Astrocyte (in vitro differentiated cells and primary cell): ENCODE data around the gene NTN3. TPM values are rescaled to one million over a fixed set of nuclear protein-coding genes. Genes with fewer than 3 reads are reported as not detected.

Experiments used
- DNase-seq: peaks from one replicate; pipeline ENCODE4 v3.0.0-alpha.2; 2010; ENCODE audit warnings: low read depth
- FAIRE-seq: peaks from 2 replicates; lab custom pipeline; 2011; peaks lifted over from hg19 to GRCh38; lab: Jason Lieb, UNC
- H2AFZ ChIP-seq: 2 replicates; pipeline ENCODE4 v1.6.0; 2012; ENCODE audit warnings: low read depth, low read length, inconsistent platforms
- H3K27ac ChIP-seq: 2 replicates; pipeline ENCODE4 v1.5.1; 2011; ENCODE audit warnings: low read depth, low read length, inconsistent platforms
- H3K27me3 ChIP-seq: 2 replicates; pipeline ENCODE4 v1.6.0; 2011; ENCODE audit warnings: low read length, inconsistent platforms; ENCODE audit not compliant: insufficient read depth
- H3K36me3 ChIP-seq: 2 replicates; pipeline ENCODE4 v1.5.1; 2011; ENCODE audit warnings: low read length, inconsistent platforms; ENCODE audit not compliant: insufficient read depth
- H3K4me1 ChIP-seq: 2 replicates; pipeline ENCODE4 v1.5.1; 2011; ENCODE audit warnings: low read length, inconsistent platforms; ENCODE audit not compliant: insufficient read depth
- H3K4me2 ChIP-seq: 2 replicates; pipeline ENCODE4 v1.6.0; 2012; ENCODE audit warnings: low read length, inconsistent platforms
- H3K4me3 ChIP-seq: 2 replicates; pipeline ENCODE4 v1.5.1; 2011; ENCODE audit warnings: low read depth, mild to moderate bottlenecking, low read length, inconsistent platforms; ENCODE audit not compliant: insufficient read depth
- H3K79me2 ChIP-seq: 2 replicates; pipeline ENCODE4 v1.6.0; 2012; ENCODE audit warnings: mild to moderate bottlenecking, low read length, inconsistent platforms; ENCODE audit not compliant: insufficient read depth
- H3K9ac ChIP-seq: 2 replicates; pipeline ENCODE4 v1.6.0; 2012; ENCODE audit warnings: mild to moderate bottlenecking, low read length, inconsistent platforms
- H3K9me3 ChIP-seq: 2 replicates; pipeline ENCODE4 v1.5.1; 2012; ENCODE audit warnings: low read depth, mild to moderate bottlenecking, low read length, inconsistent platforms; ENCODE audit not compliant: insufficient read depth
- H4K20me1 ChIP-seq: 2 replicates; pipeline ENCODE4 v1.6.0; 2012; ENCODE audit warnings: low read length, inconsistent platforms; ENCODE audit not compliant: insufficient read depth
- H3K27ac Mint-ChIP-seq: one replicate; pipeline ENCODE4 v1.8.0; 2021; ENCODE audit warnings: mild to moderate bottlenecking, mixed read lengths; ENCODE audit not compliant: unreplicated experiment
- H3K27me3 Mint-ChIP-seq: one replicate; pipeline ENCODE4 v1.8.0; 2021; ENCODE audit warnings: low read depth, mixed read lengths; ENCODE audit not compliant: unreplicated experiment
- H3K36me3 Mint-ChIP-seq: one replicate; pipeline ENCODE4 v1.8.0; 2021; ENCODE audit warnings: low read depth, mixed read lengths; ENCODE audit not compliant: unreplicated experiment
- H3K4me1 Mint-ChIP-seq: one replicate; pipeline ENCODE4 v1.8.0; 2021; ENCODE audit warnings: low read depth, mixed read lengths; ENCODE audit not compliant: unreplicated experiment
- H3K4me3 Mint-ChIP-seq: one replicate; pipeline ENCODE4 v1.8.0; 2021; ENCODE audit warnings: mild to moderate bottlenecking, moderate library complexity, mixed read lengths; ENCODE audit not compliant: unreplicated experiment
- H3K9me3 Mint-ChIP-seq: one replicate; pipeline ENCODE4 v1.8.0; 2021; ENCODE audit warnings: mild to moderate bottlenecking, mixed read lengths; ENCODE audit not compliant: unreplicated experiment
- EZH2 ChIP-seq: IDR thresholded peaks from 2 replicates; pipeline ENCODE4 v1.6.1; 2012; ENCODE audit warnings: mild to moderate bottlenecking, low read length, inconsistent platforms; ENCODE audit not compliant: insufficient read depth
- total RNA-seq: library from RNA; stranded (reverse); gene quantifications from 2 replicates; pipeline ENCODE4 v1.2.1, GENCODE V29; 2021
- TF ChIP-seq, protein P1 (sequence below): IDR thresholded peaks from 2 replicates; pipeline ENCODE4 v1.5.1; 2011; ENCODE audit warnings: low read depth, mild to moderate bottlenecking, inconsistent platforms, low read length, moderate library complexity; ENCODE audit not compliant: insufficient read depth

NTN3 gene
- total RNA-seq, 1 donor from 2014 or later: 1.1 TPM

- Histone ChIP-seq H3K4me2 (peak overlapping the region; percentile 1), H3K9me3 (no peaks in the 10 kb centered on the region), H4K20me1 (peaks cover 66% of the 10 kb centered on the region), H3K36me3 (no peaks in the 10 kb centered on the region), H3K4me3 (no peak overlapping the region), H3K9ac (peak overlapping the region; percentile 5), H3K27ac (no peak overlapping the region), H3K27me3 (no peaks in the 10 kb centered on the region), H2AFZ (peak overlapping the region; percentile 63), H3K79me2 (no peaks in the 10 kb centered on the region), H3K4me1 (peaks cover 12% of the 10 kb centered on the region)
- peaks cover 11% of the 10 kb centered on the region for H3K27me3 Mint-ChIP-seq
- peaks cover 19% of the 10 kb centered on the region for H3K36me3 Mint-ChIP-seq
- DNase-seq: no peak
- TF ChIP-seq, protein P1, sequence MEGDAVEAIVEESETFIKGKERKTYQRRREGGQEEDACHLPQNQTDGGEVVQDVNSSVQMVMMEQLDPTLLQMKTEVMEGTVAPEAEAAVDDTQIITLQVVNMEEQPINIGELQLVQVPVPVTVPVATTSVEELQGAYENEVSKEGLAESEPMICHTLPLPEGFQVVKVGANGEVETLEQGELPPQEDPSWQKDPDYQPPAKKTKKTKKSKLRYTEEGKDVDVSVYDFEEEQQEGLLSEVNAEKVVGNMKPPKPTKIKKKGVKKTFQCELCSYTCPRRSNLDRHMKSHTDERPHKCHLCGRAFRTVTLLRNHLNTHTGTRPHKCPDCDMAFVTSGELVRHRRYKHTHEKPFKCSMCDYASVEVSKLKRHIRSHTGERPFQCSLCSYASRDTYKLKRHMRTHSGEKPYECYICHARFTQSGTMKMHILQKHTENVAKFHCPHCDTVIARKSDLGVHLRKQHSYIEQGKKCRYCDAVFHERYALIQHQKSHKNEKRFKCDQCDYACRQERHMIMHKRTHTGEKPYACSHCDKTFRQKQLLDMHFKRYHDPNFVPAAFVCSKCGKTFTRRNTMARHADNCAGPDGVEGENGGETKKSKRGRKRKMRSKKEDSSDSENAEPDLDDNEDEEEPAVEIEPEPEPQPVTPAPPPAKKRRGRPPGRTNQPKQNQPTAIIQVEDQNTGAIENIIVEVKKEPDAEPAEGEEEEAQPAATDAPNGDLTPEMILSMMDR: no peak
- TF ChIP-seq EZH2: no peak
- H3K27ac Mint-ChIP-seq: no peak overlapping the region
- H3K9me3 Mint-ChIP-seq: no peaks in the 10 kb centered on the region
- H3K4me1 Mint-ChIP-seq: peaks cover 5% of the 10 kb centered on the region
- no peak for FAIRE-seq
- no peak overlapping the region for H3K4me3 Mint-ChIP-seq
Observed at GRCh38 chr16:2487517-2487842, 16.4 kb downstream of the NTN3 start.

DNA sequence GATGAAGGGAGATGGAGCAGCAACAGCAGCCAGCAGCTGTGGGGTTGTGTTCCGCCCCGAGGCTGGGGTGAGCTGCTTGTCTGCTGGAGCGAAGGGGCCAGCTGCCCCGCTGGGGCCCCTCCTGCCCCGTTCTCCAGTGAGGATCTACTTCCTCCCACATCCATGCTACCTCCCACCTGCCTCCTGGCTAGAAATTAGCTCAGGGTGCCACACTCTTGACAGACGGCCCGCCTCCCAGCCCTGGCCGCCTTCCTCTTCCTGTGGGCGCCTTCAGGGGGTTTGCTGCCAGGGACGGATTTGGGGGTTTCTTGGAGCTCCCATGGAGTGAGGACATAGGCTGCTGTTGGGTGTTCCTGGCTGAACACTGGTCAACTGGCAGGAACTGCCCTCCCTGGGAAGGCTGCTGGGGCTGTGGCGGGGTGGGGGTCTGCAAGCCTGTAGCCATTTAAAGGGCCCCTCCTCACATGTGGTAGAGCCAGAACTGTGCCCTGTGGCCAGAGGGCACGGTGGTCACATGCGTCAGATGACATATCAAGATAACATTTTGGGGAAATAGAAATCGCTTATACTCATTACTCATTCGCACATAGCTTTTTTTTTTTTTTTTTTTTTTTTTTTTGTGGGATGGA, 16.9 kb downstream of the NTN3 start:
- TF ChIP-seq, protein P1: no peak
- TF ChIP-seq EZH2: no peak
- Histone ChIP-seq H3K27me3 (no peaks in the 10 kb centered on the region), H2AFZ (no peak overlapping the region), H3K27ac (no peak overlapping the region), H4K20me1 (peaks cover 64% of the 10 kb centered on the region), H3K9me3 (no peaks in the 10 kb centered on the region), H3K4me1 (peaks cover 10% of the 10 kb centered on the region), H3K79me2 (no peaks in the 10 kb centered on the region), H3K36me3 (no peaks in the 10 kb centered on the region), H3K4me3 (no peak overlapping the region), H3K4me2 (no peak overlapping the region), H3K9ac (no peak overlapping the region)
- Mint-ChIP-seq H3K4me3 (no peak overlapping the region), H3K27ac (no peak overlapping the region), H3K4me1 (peaks cover 5% of the 10 kb centered on the region), H3K9me3 (no peaks in the 10 kb centered on the region), H3K36me3 (peaks cover 16% of the 10 kb centered on the region), H3K27me3 (peaks cover 8% of the 10 kb centered on the region)
- no peak for FAIRE-seq
- DNase-seq: no peak

- FAIRE-seq (no peak), DNase-seq (no peak)
- TF ChIP-seq EZH2: no peak
- TF ChIP-seq, protein P1: no peak
- Mint-ChIP-seq H3K4me3 (no peak overlapping the region), H3K36me3 (peaks cover 15% of the 10 kb centered on the region), H3K4me1 (peaks cover 4% of the 10 kb centered on the region), H3K27ac (no peak overlapping the region), H3K9me3 (no peaks in the 10 kb centered on the region), H3K27me3 (peaks cover 3% of the 10 kb centered on the region)
- Histone ChIP-seq H3K27ac (no peak overlapping the region), H3K4me2 (no peak overlapping the region), H3K79me2 (no peaks in the 10 kb centered on the region), H2AFZ (no peak overlapping the region), H3K9me3 (no peaks in the 10 kb centered on the region), H3K9ac (no peak overlapping the region), H3K4me1 (peaks cover 8% of the 10 kb centered on the region), H4K20me1 (peaks cover 50% of the 10 kb centered on the region), H3K36me3 (no peaks in the 10 kb centered on the region), H3K27me3 (no peaks in the 10 kb centered on the region), H3K4me3 (no peak overlapping the region)
Observed at GRCh38 chr16:2489581-2489980, 18.5 kb downstream of the NTN3 start.
